HG03064 (cell line): Measurements from ENCODE around the gene AMBP.

ENCODE experiments used
- ATAC-seq: cut with Tn5 transposase; IDR thresholded peaks from one replicate; pipeline ENCODE4 v1.9.1; 2021; ENCODE audit warnings: low read depth; ENCODE audit not compliant: unreplicated experiment

Gene AMBP

DNA sequence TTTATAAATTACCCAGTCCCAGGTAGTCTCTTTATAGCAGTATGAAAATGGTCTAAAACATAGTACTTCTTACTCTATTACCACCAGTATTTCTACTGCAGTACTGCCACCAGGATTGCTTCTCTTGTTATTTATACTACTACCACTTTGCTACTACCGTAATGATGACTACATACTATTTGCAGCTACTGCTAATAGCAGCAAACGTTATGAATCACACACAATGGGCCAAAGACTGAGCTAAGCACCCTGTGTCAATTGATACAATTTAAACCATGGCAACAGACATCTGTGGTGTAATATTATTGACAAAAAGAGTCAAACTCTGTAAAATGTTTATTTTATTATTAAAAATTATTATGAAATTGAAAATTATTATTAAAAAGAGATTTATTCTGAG is 36.3 kb upstream of the AMBP start:
- ATAC-seq, result no peak

DNA sequence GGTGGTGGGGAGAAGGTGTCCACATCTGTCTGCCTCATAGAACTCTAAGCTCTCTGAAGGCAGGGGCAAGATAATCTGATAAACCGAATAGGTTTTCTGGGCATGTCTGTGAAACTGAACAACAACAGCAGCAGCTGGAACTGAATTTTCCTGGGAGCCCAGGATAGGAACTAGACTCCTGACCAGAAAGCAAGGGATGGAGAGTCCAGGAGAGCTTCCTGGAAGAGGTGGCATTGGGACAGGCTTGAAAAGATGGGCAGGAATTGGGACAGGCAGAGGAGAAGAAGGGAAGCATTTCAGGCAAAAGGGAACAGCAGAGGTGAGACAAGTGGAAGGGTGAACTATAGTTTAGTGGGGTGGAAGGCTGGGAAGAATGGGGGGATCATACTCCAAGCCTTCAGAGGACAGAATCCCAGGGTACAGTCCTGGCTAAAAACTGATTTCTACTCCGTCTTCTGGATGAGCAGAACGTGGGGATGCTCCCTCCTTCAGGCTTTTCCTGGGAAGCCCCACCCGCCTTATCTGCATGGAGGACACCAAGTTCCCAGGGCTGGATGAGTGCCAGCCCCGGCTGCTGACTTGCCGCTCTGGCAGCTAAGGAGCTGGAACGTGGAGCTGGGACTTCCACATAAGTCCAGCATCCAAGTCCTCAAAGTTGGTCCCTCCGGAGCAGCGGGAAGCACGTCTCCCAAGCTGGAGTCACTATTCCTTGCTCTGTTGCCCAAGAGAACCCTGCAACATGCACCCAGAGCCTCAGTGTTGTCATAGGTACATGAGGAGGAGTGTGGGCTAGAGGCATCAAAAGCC is 34.9 kb upstream of the AMBP start:
- no peak for ATAC-seq

DNA sequence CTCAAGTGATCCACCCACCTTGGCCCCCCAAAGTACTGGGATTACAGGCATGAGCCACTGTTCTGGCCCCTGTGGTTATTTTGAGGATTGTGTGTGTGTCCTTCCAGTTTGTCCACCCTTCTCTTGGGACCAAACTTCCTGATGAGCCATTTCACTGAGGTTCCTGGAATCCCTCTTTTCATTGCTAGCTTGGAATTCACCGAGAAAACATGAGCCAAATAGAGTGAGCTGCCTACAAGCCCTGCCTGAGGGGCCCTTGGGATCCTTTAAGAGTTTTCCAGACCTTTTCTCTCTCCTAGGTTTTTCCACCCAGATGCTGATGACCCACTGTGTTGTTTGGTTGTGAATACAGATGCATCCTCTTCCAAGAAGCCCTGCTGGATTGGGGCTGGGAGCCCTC is 34.2 kb upstream of the AMBP start:
- ATAC-seq, result no peak

DNA sequence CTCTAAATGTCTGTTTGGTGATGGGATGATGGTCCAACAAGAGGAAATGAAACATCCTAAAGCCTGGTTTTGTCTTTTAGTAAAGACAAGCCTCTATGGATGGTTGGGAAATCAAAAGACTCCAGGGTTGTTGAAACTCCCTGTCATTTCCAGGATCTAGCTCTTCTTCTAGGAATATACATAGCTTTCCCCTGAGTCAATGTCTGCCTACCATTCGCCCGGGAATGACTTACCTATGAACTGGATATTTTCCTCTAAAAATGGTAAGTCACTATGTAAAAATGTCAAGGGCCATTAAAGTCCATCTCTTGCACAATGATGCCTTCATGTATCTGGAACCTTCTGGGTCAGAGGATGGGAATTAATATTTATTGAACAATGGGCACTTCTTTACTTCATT is 32.1 kb upstream of the AMBP start:
- ATAC-seq, result no peak

DNA sequence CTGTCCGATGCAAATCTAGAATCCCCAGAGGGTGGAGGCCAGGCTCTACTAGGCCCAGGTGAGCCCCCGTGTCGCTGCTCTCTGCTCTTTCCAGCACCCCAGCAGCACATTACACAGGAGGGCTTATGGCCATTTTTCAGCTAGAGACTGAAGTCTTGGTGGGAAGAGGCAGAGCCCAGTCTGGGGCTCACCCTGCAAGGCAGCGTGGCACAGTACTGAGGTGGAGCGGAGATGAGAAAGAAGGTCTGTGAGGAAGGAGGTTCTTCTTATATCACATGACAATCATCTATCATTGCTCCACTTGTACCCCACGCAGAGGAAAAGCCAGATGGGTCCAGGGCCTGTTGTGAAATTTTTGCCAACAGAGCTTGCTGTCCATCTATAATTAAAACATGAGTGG is 31.0 kb upstream of the AMBP start:
- no peak for ATAC-seq

DNA sequence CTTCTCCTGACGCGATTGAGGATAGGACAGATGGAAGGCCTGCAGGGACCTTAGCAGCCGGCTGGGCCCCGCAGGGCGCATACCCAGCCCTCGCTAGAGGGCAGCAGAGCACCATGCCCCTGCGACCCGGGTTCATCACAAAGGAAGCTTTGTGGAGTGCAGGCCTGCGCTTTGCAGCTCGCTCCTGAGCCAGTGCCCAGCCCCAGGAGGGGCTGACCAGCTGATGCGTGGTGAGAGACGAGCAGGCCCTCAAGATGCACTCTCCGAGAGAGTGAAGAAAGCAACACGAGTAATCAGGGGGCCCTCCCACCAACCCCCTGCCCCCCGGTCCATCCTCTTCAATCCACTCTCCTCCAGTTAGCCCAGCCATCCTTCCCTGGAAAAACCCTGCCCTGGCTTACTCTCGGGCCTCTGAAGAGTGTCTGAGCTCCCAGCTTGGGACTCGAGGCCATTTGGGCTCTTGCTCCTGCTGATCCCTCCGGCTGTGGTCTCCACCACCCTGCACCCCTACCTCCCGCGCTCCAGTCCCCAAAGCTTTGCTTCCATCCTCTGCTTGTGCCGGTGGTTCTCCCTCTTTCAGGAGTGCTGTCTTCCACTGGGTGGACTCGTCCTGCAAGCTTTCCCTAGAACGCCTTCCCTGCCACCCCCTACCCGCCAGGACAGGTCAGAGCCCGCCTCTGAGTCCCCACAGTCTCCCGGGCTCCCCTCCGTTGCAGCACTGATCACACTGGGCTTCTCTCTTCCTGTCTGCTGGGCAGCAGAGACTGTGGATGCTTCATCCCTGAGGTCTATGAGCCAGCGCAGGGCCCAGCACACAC is 30.1 kb upstream of the AMBP start:
- no peak for ATAC-seq

DNA sequence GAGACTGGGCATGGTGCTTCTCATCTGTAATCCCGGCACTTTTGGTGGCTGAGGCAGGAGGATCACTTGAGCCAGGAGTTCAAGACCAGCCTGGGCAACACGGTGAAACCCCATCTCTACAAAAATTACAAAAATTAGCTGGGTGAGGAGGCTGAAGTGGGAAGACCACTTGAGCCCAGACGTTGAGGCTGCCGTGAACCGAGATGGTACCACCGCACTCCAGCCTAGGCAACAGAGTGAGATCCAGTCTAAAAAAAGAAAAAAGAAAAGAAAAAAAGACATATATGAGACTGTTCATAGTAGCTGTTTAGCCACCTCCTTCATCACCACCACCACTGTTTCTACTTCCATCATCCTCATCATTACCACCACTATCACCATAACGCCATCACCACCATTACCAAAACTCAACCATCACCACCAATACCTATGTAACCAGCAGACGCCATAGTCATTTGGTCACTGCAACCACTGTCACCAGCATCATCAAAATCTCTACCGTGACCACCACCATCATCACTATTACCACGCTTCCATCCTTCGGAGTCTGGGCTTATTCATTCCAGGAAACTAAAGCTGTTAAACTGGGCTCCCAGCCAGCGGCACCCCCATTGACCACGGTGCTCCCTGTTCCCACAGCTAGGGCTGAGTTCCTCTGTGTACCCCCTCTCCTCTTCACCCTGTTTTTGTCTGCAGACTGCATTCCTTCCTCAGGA is 29.3 kb upstream of the AMBP start:
- ATAC-seq, result no peak

DNA sequence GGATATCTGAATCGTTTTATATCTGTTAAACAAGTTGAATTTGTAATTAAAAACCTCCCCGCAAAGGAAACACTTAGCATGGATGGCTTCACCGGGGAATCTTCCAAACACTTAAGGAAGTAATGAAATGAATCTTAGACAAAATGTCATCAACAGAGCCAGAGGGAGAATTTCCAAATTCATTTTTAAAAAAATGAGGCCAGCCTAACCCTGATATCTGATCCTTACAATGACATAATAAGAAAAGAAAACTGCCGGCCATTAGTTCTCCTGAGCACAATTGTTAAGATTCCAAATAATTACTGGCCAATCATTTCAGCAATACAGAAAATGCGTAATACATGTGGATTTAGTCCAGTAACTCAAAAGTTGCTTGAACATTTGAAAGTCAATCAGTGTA is 27.1 kb upstream of the AMBP start:
- no peak for ATAC-seq

DNA sequence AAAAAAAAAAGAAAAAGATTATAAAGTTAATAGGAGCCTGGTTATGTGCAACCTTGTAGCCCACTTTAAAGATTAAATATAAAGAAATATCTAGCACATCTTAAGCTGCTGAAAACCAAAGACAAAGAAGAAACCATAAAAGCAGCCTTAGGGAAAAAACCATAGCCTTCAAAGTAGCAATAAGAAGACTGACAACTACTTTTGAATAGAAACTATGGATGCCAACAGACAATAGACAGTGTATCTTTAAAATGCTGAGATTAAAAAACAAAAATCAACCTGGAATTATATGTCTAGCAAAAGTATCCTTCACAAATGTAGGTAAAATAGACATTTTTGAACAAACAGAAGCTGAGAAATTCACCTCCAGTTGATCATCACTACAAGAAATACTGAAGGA is 24.4 kb upstream of the AMBP start:
- no peak for ATAC-seq

DNA sequence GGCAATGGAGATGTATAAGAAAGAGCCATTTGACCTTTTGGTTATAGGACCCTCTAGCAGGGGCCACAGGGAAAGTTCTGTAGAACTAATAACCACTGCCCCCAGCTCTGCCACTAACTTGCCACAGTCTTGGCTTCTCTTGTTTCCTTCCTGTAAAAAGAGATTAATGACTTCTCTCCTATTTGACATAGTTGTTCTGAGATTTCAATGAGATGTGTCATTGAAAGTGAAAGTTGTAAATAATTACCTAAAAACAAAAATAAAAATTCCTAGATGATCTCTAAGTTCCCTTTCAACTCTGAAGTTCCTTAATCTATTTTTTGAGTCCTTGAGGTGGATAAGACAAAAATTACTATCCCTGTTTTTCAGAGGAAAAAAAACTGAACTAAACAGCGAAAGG is 22.4 kb upstream of the AMBP start:
- ATAC-seq, result no peak

DNA sequence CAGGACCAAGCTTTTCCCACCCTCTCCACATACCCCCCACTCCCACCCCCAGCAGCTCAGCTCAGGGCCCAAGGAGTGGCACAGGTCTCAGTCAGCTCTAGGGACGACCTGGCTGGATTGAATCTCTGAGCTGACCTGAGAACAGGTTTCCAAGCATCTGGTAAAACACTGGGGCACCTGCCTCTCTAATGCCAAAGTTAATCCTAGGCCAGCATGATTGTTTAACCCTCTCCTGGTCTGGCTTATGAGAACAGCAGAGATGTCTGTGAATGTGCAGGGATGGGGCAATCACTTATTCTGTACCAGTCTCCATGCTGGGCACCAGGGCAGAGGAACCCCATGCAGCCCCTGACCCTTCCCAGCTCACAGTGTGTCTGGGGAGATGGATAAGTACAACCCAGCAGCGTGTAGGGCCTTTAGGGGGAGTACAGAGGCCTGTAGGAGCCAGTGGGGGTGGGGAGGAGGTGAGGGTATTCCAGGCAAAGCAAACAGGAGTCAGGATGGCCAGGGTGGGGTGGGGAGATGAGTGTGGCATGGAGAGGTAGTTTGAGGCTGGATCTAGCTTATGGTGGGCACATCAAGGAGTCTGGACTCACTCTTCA is 21.7 kb upstream of the AMBP start:
- no peak for ATAC-seq

DNA sequence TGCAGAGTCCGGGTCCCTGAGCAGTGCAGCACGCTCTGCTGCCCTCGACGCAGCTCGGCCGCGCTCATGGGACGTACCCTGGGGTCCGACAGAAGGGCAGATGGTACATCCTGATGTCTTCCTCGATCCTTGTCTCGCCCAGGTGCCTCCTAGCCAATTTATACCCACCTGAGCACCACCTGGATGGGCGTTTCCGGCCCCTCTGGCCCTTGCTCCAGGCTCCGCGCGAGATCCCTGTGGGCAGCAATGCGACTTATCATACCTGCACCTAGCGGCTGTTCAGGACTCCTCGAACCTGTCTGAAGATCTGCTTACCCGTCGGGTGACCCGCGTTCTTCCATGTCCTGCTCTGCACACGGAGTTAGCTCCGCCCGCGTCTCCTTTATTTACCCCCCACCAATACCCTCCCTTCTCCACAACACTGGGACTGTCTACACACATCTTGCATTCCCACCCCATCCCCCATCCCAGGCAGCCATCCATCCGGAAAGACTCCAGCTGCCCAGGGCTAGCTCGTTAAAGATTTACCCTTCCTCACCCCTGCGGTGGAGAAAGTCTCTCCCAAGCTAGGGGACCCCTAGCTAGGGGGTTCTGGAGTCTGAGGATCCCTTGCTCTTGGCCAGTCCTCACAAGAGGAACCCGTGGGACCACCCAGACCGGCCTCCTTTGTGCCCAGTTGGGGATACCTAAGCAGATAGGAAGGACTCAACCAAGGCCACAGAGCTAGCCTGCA is 21.0 kb upstream of the AMBP start, which contains the start of gene KIF12:
TSS of gene KIF12 (minus strand) at position 357 of the 733 bp plus-strand sequence. CDS start at position 341, 16 bp downstream.
- no peak for ATAC-seq

DNA sequence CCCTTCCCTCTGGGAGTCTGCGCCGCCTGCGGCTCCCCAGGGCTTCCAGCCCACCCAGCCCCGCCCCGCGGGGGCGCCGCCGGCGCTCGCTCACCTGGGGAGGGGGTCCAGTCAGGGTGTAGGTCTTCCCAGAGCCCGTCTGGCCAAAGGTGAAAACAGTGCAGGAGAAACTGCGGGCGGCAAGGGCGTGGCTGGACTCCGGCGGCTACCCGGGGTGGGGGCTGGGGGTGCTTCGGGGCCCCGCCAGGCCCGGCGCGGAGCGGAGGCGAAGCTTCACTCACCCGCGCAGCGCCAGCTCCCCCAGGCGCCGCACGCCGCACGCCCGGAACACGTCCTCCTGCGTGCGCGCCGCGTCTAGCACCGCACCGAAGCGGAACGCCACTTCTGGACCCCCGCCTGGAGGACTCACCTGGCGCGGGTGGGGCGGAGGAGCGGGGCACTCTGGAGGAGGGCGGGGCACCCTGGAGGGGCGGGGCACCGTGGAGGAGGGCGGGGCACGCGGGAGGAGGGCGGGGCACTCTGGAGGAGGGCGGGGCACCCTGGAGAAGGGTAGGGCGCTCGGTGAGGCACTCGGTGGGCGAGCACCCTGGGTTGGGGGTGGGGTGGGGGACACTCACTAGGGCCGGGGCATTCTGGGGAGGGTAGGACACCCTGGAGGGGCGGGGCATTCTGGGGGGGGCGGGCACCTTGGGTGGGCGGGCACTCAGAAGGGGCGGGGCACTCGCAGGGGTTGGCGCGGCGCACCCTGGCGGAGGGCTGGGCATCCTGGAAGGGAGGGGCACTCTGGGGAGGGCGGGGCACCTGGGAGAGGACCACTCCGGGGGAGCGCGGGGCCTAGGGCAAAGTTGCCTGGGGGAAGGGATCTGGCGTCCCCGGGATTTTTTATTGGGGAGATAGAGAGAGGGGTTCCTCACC is 20.2 kb upstream of the AMBP start:
- no peak for ATAC-seq

DNA sequence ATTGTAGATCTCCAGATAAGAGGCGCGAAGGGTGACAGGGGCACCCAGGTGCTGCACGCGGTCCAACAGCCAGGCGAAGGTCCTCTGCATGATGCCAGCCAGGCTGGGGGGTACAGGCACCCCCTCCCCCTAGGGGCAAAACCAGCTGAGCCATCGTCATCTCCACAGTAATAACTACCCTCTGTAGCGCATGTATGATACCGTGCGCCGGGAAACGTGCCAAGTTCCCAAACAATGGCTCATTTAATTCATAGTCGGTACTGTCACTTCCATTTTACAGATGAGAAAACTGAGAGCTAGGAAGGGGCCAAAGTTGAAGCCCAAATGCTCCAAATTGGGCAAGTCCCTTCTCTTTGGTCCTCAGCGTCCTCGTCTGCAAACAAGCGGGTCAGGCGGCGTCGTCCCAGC is 19.5 kb upstream of the AMBP start:
- no peak for ATAC-seq

DNA sequence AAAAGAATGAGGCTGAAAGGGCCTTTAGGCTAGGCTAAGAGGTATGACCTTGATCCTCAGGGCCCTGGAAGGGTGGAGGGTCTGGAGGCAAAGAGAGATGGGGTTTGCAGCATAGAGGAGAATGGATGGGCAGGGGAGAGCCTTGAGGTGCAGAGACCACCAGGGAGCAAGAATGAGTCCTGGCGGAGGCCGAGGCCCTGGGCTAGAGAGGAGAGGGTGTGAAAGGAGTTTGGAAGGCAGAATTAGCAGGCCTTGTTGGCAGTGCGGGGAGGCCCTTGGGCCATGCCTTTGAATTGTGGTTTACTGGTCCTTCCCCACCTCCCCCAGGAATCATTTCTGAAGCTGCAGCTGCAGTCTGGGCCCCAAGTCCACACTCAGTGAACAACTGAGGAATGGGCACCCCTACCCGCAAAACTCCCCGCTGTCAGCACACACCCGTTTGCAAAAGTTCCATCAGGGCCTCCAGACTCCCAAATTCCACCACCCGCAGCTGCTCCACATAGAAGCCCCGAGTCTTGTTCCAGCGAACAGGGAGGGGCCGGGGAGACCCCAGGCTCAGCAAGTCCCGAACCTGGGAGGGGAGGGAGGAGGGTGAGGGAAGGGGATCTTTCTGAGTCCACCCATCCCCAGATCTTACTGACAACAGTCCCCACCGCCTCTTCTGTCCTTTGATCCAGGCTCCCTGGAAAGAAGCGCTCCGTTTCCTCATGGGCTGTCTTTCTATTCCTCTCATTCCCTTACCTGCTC is 18.9 kb upstream of the AMBP start:
- ATAC-seq, result no peak

DNA sequence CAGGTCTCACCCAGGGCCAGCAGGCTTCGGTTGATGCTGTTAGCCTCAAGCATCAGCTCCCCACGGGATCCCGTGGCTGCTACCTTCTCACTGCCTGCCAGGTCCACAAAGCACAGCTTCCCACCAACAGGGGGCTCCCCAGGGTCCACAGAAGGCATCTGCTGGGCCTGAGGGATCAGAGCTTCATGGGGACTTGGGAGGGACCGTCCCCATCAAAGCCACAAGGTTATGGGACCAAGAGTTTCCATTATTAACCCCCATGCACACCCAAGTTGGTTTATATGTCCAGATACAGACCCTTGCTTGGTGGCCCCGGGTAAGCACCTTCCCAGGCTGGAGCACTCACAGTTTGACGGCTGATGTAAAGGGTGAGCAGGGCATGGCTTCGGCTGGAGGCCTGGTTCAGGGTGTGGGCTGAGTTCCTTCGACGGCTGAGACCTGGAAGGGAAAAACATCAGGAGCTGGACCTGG is 18.0 kb upstream of the AMBP start:
- ATAC-seq, result no peak

DNA sequence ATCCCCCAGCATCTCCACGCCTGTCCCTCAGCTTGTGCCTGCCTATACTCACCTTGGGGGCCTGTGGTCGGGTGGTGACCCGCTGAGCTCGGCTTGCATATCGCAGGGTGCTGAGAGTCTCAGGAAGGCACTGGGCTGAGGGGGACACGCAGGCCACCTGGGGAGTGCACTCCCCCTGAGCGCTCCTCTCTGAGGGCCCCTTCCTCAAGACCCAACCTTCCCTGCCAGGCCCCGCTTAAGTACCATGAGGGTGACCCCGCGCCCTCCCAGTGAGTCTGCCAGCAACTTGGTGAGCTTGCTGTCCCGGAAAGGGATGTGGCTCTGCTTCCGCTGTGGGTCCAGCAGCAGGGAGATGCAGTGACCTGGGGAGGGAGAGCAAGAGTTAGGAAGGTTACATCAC is 16.9 kb upstream of the AMBP start:
- no peak for ATAC-seq

DNA sequence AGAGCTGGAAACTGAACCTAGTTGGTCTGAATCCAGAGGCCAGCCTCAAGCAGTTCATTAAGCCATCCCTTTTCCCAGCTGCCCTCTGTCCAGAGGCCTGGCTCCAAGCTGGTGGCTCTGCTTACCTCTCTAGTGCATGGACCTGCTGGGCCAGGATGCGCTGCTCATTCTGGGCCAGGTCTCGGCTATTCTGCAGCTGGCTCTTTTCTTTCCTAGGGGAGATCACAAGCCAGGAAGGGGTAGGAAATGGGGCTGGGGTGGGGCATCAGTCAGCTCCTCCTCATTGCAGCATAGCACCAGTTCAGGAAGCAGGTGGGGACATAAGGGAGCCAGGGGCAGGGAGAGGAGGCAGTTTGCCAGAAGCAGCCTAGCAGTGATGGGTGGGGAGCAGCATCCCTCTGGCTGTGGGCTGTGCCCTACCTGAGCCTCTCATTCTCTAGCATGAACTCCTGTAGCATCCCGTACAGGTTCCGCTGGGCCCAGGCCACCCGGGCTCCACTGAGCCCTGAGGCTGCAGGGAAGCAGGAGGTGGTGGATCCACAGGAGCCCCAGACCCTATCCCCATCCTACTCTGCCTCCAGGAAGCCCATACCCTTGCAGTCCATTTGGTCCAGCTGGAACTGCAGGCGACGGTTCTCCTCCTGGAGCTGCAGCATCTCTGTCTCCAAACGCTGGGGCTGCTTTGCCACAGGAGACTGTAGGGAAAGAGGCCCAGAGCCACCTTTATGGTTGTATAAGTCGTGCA is 15.8 kb upstream of the AMBP start:
- no peak for ATAC-seq
